Stimulated activated CD4-positive, alpha-beta T cell treated with anti-CD3 and anti-CD28 coated beads, Interleukin-1b, Interleukin-23, amount 100 ng/mL, for 48 hours (primary cell): ENCODE measurements around the gene PPCDC.

ENCODE experiments used
- DNase-seq: peaks from one replicate; pipeline ENCODE4 v3.0.0-alpha.2; 2020

The PPCDC gene

DNA sequence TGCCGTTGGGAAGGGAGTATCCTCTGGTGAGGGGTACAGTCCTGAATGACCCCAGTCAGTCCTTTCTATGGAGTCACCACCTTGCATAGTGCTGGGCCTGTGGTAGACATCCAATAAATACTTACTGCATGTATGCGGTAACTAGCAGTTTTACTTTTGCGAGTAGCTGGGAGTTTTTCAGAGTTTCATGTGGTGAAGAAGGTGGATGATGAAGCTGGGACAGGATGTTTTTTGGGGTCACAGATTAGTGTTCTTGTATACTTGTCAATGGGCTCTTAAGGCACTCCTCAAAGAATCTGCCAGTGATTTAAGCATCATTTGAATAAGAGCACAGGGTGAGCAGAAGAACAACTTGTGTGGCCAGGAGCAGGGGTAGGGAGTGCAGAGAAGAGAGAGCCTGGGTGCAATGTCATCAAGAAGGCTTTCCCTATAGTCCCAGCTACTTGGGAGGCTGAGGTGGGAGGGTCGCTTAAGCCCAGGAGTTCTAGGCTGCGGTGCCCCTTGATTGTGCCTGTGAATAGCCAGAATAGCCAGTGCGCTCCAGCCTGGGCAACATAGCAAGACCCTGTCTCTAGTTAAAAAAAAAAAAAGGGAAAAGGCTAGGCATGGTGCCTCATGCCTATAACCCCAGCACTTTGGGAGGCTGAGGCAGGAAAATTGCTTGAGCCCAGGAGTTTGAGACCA is 22.1 kb downstream of the PPCDC start:
- no peak for DNase-seq

DNA sequence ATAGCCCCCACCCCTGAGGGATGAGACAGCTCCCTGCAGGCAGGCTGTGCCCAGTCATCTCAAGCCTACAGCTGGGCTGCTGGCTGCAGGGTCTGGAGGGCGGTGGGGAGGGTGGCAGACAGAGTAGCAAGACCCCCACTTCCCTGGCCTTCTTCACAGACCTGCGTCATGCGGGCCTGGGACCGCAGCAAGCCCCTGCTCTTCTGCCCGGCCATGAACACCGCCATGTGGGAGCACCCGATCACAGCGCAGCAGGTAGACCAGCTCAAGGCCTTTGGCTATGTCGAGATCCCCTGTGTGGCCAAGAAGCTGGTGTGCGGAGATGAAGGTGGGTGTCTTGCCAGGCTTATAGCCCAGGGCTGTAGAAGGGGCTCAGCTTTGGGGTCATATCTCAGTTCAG is 25.0 kb downstream of the PPCDC start:
- DNase-seq = no peak

DNA sequence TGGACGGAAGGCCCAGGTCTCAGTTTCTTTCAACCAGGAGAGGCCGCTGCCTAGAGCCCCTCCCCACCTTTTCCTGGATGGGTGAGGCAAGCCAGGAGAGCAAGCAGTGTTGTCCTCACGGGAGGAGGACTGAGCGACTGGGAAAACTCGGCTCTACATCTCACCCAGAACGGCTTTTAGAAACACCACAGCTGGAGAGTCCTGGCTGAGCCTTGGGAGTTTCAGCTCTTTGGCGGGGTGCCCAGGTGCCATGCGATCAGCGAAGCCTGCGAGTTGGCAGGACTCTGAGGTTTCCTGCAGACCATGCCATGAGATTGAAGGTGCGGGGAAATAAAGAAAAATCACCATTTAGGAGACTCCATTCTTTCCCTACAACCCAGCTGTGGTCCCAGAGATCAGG is 26.0 kb downstream of the PPCDC start:
- no peak for DNase-seq

DNA sequence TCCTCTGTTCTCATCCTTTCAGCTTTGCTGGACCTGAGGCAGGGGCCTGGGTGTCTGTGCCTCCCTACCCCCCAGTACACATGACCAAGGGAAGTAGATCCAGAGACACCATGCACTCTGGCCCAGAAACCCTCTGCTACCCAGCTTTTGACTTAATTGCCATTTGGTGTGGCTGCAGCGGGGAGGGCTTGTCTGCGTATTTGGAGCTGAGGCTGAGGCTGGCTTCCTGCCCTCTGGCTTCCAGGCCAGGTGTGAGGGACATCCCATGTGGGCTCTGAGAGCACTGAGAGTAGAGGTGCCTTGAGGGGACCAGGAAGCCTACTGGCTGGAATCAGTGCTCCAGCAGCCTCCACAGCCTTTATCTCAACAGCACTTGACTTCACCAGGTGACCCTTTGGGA is 26.9 kb downstream of the PPCDC start:
- DNase-seq = no peak

DNA sequence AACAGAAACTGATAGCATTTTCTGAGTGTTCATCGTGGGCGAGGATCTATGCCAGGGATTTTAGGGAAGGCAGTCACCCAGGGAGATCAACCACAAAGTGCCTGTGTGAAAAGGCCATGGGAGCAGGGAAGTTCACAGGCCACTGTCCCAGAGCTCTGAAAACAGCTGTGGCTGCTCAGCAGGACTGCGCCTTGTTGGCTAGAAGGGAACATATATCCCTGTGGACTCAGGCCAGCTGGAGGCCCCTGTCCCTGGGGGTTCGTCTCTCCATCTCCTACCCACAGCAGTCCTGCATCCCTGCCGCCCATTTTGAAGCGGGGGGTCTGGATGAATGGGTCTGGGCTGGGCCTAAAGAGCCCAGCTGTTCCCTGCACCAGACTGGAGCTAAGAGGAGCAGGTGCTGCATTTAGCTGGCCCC is 27.8 kb downstream of the PPCDC start:
- no peak for DNase-seq

DNA sequence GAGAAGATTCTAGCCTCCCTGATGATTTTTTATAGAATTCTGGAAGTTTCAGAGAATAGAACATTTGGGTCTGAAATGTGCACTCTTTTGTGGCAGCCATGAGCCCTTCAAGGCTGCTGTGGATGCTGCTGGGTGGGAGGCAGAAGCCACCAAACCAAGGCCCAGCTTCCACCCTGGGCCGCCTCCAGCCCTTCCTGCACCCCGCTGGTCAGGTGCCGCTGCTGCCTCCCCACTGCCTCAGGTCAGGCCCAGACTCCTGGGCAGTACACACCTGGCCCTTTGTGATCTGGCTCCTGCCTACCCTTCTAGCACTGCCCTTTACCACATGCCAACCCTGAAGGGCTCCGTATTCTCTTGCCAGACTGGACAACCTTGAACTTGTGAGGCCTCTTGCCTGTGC is 28.3 kb downstream of the PPCDC start:
- DNase-seq = no peak

DNA sequence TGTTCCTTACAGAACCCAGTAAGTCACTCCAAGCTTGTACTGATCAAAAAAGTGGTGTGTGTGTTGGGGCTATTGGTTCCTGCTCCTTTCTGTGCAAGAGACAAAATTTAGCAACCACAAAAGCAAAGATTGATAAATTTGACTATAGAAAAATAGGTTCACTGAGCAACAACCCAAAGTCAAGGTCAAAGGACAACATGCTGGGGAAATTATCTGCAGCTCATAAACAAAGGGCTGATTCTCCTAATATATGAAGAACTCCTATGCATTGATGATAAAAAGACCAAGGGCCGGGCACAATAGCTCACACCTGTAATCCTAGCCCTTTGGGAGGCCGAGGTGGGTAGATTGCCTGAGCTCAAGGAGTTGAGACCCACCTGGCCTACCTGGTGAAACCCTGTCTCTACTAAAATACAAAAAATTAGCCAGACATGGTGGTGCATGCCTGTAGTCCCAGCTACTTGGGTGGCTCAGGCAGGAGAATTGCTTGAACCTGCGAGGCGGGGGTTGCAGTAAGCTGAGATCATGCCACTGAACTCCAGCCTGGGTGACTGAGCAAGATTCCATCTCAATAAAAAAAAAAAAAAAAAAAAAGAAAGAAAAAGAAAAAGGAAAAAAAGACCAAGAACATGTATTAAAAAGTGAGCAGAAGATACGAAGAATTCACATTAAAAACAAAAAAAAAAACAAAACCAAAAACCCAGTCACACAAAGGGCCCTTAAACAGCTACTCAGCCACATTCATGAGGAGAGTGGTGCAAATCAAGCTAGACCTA is 29.8 kb downstream of the PPCDC start:
- no peak for DNase-seq

DNA sequence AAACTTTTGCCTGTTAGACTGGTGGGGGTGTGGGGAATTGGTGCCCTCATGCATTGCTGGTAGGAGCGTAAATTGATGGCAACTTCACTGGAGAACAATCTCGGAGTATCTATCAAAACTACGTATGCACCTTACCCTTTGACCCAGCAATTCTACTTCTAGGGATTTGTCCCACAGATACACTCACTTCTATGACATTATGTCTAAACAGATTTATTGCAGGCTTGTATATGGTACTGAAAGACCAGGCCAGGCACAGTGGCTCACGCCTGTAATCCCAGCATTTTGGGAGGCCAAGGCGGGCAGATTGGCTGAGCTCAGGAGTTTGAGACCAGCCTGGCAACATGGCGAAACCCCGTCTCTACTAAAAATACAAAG is 30.3 kb downstream of the PPCDC start:
- no peak for DNase-seq

DNA sequence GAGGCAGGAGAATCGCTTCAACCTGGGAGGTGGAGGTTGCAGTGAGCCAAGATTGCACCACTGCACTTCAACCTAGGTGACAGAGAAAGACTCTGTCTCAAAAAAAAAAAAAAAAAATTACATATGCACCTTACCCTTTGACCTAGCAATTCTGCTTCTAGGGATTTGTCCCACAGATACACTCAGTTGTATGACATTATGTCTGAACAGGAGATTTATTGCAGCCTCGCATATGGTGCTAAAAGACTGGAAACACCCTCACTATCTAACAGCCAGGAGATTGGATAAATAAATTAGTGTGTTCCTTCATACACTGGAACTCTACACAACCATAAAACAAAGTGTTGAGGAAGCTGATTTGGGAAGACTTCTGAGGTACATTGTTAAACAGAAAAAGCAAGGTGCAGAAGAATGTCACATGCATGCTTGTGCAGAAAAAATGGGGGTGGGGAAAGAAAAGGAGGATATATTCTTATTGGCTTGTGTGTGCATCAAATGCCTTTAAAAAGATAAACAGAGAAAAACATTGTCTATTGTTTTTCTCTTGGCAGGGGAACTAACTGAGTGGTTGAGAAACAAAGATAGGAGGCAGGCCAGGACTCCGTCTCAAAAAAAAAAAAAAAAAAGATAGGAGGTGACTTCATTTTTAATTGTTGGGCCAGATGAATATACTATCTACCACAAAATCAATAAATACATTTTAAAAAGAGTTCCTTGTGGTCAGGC is 30.9 kb downstream of the PPCDC start:
- DNase-seq = no peak

DNA sequence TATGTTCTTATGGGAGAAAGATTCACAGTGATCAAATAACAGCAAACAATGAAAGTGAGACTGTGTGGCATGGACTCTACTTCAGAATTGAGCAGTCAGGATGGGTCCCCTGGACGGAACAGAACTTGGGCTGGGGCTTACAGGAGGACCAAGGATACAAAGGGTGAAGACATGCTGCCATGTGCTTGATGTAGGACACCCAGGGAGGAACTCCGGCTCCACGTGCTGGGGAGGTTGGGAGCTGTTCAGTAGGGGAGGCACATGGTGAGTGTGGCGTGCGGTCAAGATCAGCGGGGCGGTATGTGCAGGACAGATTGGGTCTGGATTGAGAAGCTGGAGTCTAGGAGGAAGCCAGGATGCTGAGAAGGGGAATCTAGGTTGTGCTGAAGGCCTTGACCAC is 32.6 kb downstream of the PPCDC start:
- no peak for DNase-seq

DNA sequence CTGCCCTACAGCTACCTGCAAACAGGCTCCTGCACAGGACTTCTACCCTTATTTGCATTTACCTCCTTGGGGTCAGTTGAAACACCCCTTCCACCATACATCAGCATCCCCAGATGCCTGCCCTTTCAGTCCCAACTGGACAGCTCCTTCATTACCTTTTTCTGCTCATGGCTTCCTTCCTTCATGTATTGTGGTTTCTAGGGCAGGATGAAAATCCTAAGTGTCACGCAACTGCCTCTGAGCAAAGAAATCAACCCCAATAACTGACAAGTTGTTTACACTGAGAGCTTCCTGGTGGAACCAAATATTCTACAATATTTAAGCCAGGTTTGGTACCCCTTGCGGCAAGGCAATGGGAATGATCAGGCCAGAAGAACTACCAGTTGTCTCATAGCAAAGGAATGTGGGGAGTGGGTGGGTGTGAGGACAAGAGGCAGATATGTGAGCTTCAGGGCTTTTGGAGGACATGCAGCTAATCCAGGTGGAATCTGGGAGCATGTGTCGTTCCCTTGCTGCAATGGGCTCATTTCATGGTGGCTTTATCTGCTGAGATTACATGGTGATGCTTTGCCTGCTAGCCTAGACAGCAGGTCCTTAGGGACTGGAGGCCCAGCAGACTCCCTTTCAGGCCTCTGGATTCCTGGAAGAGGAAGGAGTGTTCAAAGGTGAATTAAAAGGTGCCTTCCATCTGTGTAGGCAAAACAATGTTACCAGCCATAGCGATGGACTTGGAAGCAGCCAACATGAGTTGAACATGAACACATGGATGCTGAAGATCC is 34.9 kb downstream of the PPCDC start:
- no peak for DNase-seq

DNA sequence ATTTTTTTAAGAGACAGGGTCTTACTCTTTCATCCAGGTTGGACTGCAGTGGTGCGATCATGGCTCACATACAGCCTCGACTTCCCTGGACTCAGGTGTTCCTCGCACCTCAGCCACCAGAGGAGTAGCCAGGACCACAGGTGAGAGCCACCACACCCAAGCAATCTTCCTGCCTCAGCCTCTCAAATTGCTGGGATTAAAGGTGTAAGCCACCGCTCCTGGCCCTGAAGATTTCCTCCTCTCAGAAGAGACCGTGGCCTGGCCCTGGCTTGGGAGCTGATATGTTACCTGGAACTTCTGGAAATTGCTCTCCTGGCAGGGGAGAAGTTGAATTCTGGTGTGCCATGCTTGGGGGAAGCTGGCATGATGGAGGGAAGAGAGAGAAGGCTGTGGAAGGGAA is 36.2 kb downstream of the PPCDC start:
- DNase-seq = no peak

DNA sequence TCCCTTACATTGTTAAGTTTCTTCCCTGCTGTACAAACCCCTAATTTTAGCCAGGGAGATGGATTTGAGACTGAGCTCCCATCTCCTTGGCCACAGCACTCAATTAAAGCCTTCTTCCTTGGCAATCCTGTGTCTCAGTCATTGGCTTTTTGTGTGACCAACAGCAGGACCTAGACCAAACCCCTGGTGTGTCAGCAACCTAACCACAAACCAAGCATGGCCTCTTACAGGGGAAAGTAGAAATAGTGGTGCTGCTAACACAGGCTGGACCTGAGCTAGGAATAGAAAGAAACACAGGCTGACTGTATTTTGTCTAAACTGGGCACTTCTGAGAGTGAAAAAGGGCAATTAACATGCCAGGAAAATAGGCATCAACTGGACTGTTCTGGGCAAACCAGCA is 37.9 kb downstream of the PPCDC start:
- no peak for DNase-seq

DNA sequence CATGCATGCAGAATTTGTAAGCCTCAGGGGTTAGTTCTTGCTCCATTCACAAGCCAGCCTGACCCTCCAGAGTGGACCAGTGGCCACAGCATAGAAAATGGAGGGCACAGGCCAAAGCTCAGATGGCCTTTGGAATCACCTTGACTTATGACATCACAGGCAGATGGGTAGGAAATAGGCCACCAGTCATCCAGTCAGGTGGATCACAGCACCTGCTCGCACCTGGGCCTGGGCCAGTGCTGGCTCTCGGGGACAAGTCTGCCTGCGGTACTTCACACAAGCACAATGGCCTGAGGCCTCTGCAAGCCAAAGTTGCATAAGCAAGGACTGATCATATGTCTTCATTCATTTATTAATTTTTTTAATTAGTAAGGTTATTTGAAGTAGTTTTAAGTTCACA is 39.3 kb downstream of the PPCDC start:
- DNase-seq = no peak

DNA sequence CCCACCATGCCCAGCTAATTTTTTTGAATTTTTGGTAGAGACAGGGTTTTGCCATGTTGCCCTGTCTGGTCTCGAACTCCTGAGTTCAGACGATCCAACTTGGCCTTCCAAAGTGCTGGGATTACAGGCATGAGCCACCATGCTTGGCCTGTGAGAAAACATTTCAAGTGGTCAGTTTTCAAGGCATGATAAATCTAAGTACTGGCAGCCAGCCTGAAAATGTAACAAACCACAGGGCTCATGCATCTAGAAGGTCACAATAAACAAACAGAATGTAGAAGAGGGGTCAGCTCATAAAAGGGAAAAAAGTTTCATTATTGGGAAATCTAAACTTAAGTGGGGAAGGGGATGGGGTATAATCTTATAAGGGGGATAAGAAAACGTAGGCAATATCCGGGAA is 39.9 kb downstream of the PPCDC start:
- DNase-seq = no peak

DNA sequence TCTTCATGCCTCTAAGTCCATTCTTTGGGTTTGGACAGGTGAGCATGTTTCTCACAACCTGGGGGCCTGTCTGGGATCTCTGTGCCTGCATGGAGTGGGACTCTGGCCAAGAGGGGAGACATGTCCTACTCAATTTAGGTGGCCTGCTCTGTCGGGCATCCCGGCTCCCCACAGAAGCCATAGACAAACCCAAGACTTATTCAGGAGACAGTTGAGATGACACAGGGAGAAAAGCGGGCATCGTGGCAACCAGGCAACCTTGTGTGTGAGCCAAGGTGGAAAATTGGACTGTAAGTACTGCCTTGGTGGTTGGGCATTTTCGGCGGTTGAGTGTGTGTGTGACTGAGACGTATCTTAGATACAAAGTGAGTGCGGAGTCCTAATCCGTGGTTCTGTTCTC is 40.5 kb downstream of the PPCDC start:
- DNase-seq = no peak

DNA sequence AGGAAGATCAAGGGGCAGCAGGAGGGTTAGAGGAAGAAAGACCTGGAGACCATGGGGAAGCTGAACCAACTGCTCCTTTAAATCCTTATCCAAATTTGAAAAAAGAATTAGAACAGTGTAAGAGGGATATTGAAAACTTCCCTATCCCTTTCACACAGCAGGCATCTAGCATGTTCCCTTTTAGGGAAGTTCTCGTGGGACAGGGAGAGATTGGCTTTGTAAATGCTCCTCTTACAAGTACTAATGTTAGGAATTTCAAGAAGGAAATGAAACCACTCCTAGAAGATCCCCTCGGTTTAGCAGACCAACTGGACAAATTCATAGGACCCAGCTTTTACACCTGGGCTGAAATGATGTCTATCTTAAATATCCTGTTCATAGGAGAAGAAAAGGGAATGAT is 41.5 kb downstream of the PPCDC start:
- no peak for DNase-seq

DNA sequence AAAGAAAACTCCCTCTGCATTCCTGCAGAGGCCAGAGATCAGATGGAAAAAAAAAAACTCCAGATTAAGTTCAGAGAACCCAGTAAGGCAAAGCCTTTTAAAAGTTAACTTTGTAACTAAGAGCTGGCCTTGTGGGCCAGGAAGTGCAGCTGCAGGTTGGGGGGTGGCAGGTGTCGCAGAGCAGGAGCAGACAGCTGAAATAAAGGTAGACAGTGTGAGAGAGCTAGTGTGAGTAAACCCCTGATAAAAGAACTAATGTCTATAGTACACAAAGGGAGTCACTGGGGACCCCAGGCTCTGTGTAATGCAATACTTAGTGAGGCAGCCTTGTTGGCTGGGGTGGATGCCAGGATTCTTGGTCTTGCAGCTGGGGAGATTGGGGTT is 42.1 kb downstream of the PPCDC start:
- DNase-seq = no peak

DNA sequence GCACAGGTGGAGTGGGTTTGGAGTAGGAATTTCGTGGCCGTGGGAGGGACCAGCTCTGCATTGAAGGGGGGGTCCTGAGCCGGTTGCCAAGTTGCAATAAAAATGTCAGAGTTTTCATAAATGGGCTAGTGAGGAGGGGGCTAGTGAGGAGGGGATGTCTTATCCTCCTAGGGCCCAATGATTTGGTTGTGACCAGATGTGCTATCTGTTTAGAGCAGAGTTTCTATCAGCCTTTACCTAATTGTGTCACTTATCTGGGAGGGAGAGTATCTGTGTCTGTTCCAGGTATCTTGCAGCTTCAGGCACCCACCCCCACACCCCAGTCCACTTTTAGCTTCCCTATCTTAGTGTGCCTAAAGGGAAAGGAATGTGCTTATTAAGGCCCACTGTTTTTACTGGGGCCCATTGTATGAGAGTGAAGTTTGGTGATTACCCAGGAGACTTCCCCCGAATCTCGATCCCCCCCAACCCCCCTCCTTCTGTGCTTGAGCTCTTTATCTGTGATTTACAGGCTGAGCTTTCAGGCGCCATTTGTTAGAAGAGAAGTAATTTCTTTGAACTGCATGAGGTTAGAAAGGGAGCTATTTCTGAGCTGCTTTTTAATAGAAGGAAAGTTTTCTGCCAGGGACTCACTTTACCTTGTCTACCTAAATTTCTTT is 42.6 kb downstream of the PPCDC start:
- no peak for DNase-seq

DNA sequence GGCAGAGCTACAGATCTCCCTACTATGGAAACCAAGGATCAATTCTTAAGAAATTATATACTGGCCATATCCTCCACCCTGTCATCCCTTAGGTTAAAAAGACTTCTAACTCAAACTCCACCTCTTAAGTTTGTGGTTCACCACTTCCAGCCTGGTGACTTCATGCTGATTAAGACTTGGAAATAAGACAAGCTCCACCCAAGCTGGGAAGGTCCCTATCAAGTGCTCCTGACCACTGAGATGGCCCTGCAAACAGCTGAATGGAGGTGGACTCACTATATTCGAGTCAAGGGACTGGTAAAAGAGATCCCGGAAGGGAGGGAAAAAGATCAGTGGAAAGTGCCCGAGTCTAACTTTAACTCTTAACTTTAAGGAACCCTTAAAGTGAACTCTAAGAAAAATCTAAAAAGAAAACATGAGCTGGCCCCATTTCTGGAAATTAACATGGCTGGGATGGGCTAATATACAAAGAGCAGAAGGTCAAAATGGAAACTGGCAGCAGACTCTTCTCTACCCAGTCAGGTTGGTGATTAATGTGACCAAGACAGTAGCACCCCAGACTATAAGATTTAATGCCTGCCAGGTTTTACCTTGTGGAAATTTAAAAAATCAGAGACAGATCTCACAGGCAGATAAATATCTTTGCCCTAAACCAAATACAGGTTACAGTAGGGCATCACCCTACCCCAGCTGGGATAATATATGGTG is 43.9 kb downstream of the PPCDC start:
- DNase-seq = peak; percentile 34

DNA sequence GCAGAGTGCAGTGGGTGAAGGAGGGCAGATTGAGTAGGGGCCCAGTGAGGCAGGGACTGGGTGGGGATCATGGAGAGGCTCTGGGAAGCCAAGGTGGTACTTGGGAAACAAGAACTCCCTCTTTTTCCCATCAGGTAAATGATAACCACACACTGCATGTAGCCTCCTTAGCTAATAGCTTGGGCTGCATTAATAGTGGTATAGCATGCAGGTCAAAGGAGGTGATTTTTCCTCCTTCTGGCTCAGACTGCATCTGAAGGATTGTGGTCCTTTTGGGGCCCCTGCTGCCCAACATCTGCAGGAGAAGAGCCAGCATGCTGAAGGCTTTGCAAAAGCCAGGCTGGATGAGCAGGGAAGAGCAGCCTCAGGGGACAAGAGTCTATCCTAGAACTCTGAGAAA is 45.4 kb downstream of the PPCDC start:
- no peak for DNase-seq

DNA sequence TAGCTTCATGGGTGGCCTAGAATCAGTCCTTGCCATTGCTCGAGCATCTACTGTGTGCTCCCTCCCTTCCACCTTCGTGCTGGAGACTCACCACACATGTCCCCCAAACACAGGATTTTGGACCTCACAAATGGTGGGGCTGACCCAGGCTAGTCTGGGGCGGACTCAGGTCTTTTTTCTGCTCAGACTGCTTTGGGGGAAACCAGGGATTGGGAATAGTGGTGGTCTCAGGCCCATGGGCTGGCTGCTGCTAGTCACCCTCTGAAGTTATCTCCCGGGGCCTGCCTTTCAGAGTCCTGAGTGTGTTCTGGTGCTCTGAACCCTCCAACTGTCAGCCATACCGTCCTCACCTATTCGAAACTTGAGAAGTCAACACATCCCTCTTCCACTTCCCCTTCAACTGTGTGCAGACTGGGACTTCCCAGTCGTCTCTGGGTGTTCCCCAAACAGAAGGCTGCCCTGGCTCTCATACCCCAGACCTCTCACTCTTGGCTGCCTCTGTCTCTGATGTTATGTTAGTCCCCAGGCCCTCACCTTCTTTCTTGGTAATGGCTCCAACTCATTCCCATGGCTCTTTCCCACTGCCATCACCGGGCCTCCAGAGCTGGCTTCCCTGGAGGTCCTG is 46.0 kb downstream of the PPCDC start:
- no peak for DNase-seq
